HG03354 (cell line): ENCODE results near the gene ZNF334.
A peak's percentile ranks its signal among the peaks of the same experiment; 100 is the strongest.

Experiments
- ATAC-seq: cut with Tn5 transposase; IDR thresholded peaks from one replicate; pipeline ENCODE4 v1.9.1; 2021; ENCODE audit warnings: mild to moderate bottlenecking; ENCODE audit not compliant: unreplicated experiment, poor library complexity, severe bottlenecking

Gene ZNF334

GRCh38 chr20:46512943-46513844, at the start of gene ZNF334:
ZNF334 (minus strand) TSS chr20:46513559; CDS start chr20:46512102, 1,457 bp downstream.
- peak; percentile 79 for ATAC-seq

DNA sequence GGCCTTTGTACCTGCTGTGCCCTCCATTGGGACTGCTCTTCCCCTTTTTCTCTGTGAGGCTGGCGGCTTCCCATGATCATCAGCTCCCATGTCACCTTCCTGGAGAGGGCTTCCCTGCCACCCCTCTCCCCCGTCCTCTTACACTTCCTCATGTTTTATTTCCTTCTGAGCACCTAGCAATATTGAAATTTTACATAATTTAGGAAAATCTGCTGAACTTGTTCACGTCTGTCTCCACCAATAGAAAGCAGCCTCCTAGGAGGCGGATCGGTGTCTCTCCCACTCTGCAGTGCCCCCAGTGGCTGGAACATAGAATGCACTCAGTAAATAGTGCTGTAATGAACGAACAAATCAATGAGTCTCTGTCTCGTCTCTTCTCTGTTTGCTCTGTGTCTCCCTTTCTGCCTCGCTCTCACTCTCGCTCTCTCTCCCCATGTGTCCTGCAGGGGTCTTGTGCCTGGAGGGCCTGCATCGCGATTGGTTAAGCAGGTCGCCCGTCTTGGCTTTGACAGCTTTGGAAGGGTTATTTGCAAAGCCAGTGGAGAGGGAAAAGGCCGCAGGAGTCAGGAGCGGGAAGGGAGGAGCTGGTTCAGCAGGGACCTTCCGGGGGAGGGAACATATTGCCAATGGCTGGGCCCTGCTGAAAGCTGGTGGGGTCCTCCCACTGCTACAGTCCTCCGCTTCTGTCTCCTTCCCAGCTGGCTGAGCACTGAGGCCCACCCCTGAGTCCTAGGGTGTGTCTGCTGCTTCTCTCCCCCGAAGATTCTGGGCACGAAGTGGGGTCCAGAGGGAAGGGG, 49.2 kb upstream of the ZNF334 start:
- peak; percentile 68 for ATAC-seq

DNA sequence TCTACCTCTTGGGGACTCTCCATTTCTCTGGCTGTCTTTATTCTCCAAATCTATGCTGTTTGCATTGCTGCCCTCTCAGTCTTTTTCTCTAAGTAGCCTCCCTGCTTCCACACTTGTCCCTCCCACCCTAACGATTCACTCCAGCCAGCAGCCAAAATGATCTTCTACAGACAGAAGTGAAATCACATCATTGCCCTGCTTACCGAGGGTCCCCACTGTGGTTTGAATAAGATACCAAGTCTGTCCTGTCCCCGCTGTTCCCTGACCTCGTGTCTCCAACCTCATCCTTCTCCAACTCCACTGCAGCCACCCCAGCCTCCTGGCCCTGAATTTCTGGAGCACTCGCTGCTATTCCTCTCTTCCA, 48.6 kb upstream of the ZNF334 start:
- no peak for ATAC-seq

DNA sequence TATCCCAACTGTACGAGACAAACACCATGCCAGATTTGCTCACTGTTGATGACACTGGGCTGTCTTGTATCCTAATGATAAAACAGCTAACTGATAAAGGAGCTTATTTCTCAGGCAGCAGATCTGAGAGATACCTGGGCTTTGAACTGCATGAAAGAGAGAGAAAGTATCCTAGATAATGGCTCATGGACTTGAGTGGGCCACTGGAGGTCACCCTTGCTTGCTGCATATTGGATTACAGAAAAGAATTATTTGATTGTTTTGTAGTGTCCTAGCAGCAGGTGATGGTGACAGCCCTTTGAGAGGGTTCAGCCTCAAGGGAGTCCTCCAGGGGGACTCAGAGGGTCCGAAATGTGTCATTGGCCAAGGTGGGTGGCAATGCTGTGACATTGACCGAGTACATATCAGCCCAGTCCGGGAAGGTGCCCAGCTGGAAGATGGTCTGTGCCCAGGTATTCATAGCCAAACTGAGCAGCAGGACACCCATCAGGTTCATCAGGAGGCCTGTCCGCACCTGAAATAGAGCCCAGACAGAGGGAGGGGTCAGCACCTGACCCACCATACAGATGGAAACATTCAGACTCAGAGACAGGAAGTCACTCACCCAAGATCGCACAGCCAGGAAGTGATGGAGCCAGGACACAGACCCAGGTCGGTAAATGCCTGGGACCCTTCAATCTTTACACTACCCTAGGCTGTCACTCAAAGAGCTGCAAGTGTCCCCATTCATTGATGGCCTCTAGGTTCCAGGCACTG, 46.5 kb upstream of the ZNF334 start:
- ATAC-seq: no peak

DNA sequence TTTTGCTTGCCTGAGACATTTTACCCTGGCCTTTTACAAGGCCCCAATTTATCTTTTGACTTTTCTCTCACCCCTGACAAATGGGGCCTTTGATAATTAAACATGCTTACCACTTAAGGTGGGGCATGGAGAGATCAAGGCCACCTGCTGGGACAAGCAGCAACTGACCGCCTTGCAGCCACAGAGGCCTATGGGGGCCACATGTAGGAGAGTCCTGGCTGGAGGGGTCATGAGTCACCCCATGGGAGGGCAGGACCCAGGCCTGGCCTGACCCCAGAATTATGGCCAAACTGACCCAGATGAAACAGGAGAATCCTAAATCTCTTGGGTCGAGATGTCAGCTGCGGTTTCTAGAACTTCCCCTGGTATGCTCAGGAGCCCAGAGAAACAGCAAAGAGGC, 45.6 kb upstream of the ZNF334 start:
- ATAC-seq: no peak

DNA sequence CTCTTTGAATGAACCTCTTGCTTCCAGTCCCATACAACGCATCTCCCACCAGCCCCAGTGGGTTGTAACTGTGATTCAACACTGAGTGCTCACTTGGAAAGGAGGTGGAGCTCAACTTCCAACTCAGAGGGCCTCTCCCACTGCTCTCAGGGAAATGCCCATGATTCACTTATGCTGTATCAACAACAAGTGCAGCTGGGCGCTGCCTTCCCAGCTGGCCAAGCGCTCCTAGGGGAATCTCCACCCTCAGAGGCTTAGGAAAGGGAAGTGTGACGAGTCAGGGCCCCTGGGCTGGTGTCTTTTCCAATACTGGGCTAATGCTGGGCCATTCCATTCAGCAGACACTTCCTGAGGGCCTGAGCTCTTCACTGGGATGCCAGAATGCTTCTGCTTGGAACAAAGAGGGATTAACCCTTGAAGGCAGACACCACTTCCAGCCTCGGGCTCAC, 45.2 kb upstream of the ZNF334 start:
- ATAC-seq: no peak

DNA sequence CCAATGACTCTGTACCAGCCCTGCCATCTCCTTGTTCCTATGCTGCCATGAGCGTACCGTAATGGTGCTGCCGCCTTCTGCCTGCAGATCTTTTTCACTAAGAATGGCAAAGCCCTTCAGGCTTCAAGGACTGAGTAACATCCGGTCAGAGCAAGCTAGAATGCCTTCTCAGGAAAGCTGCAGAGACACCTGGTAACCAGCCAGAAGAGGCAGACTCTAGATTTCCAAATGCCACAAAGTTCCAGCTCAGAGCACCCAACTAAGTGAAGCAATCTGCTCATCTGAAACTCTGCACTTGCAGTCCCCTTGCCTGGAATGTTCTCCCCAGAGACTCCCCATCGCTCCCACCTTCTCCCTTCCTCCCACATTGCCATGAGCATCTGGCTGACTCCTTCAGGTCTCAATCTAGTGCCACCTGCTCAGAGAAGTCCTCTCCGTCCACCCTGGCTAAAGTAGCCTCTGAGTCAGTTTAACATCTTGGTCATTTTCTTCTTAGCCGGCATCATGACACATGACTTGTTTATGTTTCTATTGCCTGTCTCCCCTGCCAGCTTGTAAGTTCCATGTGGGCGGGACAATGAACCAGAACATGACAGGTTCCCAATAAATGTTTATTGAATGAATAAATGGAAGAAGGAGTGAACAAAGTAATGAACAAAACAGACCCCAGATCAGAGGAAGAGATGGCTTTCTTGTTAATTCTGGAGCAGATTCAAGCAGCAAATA, 44.0 kb upstream of the ZNF334 start:
- no peak for ATAC-seq

DNA sequence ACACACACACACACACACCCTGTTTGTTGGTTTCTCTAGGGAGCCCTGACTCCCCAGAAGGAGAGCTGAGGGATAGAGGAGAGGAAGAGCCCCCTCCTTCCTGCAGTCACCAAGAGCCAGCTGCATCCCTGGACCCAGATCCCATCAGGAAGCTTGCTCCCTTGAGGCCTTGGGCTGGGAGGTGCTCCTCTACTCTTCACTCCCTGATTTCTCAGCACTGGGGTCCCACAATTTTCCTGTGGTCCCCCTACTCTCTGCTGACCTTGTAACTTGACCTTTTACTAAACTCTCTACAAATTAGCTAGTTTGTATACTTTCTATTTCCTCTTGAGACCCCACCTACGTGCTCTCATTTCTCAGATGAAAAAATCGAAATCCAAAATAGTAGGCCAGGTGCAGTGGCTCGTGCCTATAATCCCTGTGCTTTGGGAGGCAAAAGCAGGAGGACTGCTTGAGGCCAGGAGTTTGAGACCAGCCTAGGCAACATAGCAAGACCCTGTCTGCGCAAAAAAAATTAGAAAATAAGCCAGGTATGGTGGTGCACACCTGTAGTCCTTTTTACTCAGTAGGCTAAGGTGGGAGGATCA, 42.1 kb upstream of the ZNF334 start:
- ATAC-seq: no peak

DNA sequence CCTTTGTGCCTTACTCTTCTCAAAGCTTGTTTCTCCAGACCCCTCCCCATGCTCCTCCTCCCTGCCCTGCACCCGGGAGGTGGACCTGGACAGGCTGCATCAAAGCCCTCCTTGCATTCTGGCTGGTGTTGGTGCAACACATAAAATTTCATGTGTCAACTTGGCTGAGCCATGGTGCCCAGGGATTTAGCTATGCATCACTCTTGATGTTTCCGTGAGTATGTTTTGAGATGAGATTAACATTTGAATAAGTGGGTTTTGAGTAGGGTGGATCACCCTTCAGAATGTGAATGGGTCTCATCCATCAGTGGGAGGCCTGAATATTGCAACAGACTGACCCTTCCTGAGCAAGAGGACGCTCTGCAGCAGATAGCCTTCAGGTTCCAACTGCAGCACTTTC, 41.5 kb upstream of the ZNF334 start:
- no peak for ATAC-seq

DNA sequence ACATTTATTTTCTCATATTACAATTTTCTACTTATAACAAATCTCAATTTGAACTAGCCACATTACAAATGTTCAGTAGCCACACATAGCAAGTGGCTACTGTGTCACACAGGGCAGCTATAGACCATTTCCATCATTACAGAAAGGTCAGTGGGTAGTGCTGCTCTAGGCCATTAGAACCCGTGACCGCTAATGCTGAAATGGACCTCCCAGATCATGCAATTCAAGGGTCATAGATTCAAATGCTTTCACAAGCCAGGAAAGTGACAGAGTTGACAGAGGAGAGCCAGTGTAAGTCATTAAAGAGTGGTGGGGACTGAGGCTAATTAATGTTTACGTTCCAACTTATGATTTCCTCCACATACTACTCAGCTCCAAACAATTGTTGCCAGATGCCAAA, 40.6 kb upstream of the ZNF334 start:
- no peak for ATAC-seq

DNA sequence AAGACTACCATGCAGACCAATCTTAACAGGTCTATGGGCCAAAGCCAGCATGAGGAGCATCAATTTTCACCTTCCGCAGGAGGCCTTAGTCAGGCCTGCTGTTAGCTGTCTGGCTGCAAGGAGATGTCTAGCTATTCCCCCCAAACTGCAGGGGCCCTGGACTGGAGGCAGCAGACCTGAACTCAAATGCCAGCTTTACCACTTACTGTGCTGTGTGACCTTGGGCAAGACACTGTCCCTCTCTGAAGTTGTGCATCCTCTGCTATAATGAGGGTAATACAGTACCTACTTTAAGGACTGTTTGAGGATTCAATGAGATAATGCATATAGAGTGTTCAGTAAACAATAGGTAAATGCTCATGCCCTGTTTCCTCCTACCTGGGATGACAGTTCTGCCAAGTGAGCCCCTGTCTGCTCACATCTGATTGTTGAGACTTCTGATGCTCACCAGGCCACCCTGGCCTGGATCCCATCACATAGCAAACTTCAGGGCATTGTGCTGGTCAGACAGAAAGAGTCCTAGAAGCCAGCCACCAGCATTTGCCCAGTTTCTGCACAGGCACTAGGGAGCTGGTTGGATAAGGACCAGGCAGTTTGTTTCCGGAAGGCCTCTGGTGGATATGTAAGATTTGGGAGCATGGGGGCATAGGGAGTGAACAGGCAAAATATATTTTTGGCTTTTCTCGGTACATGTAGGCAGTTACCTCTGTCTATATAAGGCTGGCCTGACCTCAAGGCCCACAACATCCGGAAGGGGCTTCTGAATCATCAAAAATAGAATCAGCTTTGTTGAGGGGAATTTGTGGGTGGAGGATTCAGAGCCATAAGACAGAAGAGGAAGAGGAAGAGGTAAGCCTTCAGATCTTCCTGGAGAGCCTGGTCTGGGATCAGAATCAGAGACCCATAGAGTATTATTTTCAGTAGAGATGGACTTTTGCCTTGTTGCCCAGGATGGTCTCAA, 39.4 kb upstream of the ZNF334 start:
- ATAC-seq: peak; percentile 76

DNA sequence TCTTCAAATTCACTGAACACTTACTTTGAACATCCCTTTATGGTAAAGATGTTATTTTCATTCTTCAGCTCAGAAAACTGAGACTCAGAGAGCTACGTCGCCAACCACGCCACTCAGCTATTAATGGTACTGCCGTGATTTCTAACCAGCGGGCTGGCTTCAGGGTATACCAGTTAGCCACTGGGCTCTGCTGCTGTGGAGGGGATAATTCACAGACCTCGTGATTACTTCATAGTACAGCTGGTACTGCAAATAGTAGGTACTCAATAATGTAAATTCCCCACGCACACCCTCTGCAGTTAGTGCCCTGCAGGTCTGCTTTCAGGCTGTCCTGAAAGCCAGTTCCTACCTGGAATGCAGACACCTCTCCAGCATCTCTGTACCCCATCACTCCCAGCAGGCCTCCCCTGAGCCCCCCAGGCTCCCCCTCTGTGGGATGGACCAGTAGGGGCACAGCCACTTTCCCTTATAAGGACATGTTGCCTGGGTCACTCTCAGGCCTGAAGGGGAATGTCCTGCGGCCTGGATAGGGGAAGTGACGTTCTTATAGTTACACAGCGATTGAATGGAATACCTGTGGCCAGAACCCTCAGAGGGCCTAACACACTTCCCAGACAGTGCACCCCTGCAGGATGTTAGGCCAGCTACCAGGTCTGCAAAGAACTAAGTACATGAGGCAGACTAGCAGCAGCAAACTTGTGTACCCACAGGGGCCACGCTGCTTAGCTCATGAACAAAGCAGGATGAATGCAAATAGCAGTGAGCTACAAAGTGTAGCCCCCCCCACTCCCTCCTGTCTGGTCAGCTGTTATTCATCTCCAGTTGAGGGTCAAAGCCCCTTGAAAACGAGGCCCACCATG, 38.4 kb upstream of the ZNF334 start:
- no peak for ATAC-seq

DNA sequence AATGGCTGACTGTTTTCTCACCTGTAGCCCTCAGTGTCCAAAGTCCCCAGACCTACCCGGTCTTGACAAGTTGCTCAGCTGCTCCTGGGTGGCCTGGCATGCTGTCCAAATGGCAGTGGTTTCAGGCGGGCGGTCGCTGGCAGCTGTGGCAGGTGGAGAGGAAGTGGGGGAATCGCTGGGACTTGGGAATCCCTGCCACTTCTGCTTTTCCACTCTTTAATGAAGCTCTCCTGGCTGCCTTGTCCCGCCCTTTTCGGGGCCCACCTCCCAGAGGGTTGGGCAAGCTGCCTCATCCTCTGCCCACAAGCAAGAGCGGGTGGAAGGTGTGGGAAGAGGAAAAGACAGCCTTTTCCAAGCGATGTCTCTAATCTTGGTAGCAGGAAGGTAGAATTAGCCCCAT, 37.1 kb upstream of the ZNF334 start, which contains the start of gene OCSTAMP:
OCSTAMP (minus strand) TSS at position 194 of the 400 bp plus-strand sequence; CDS start at position 100, 94 bp downstream.
- no peak for ATAC-seq

DNA sequence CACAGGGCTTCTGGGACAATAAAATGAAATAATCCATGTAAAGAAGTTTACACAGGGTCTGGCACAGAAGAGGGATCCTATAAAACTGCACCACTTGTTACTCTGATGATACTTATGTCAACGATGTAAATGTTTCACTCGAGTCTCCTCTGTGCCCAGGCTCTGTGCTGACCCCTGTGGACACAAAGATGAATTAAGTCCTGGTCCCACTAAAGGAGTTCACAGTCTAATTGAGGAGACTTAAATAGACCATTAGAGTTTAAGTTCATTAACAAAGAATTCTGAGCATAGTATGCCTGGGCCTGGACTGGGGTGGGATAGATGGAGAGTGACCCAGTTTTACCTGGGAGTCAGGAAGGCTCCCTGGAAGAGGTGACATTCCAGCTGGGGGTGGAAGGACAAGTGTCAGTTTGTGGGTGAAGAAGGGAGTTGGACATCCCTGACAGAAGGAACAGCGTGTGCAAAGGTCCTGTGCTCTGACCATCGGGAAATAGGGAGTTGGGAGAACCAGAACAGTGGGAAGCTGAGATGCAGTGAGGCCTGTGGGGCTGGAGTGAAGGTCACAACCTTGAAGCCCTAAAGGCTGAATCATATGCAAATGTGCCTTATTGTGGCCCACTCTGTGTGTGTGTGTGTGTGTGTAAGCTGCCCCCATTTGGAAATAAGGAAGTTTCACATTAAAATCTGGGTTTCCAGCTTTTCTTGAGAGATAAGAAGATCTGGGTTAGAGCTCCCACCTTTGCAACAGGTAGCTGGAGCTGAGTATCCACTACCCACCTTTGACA, 36.0 kb upstream of the ZNF334 start:
- no peak for ATAC-seq

GRCh38 chr20:46548688-46549087, 35.3 kb upstream of the ZNF334 start:
- no peak for ATAC-seq

- no peak for ATAC-seq
Observed at GRCh38 chr20:46547995-46548394, 34.6 kb upstream of the ZNF334 start.
